ENCODE data around the gene TCTN3. TPM values are rescaled to one million over a fixed set of nuclear protein-coding genes. Genes with fewer than 3 reads are reported as not detected.
A peak's percentile ranks its signal among the peaks of the same experiment; 100 is the strongest.
"Not testable (repeated sequence)": the region's sequence is repeated elsewhere in the genome, so short reads cannot be mapped to it uniquely, and the experiment has no call there.

Gene TCTN3
- 16.8 and 19.5 TPM in 2 replicates for total RNA-seq

- Histone ChIP-seq H3K4me3 (ENCODE audit: low read depth, low read length) (peak within 1 kb of the TSS; percentile 81), H3K36me3 (ENCODE audit: control insufficient read depth, insufficient read depth, low read length) (peaks cover 2% of the 10 kb centered on the region), H3K27me3 (ENCODE audit: control insufficient read depth, insufficient read depth, low read length) (no peaks in the 10 kb centered on the region)
- TF ChIP-seq CTCF (IDR thresholded peaks at IDR 0.05; ENCODE audit: insufficient read depth, low read length, severe bottlenecking), result peak; percentile 97
- DNase-seq (ENCODE audit: low read depth) (peak; percentile 99), FAIRE-seq (peak; percentile 83)
These were observed at the start of gene TCTN3 for GRCh38 chr10:95693668-95694534. Gene TCTN3, minus strand, starts transcription at chr10:95693927. Its CDS starts 28 bp downstream, at chr10:95693899.

- Histone ChIP-seq H3K4me3 (ENCODE audit: low read depth, low read length) (no peak overlapping the region), H3K36me3 (ENCODE audit: control insufficient read depth, insufficient read depth, low read length) (no peaks in the 10 kb centered on the region), H3K27me3 (ENCODE audit: control insufficient read depth, insufficient read depth, low read length) (no peaks in the 10 kb centered on the region)
- no peak for TF ChIP-seq CTCF (IDR thresholded peaks at IDR 0.05; ENCODE audit: insufficient read depth, low read length, severe bottlenecking)
- no peak for DNase-seq (ENCODE audit: low read depth)
- FAIRE-seq, result no peak
These were observed 49.3 kb upstream of the TCTN3 start for GRCh38 chr10:95742962-95743535.

GRCh38 chr10:95742485-95742884 lies 48.8 kb upstream of the TCTN3 start:
- no peaks in the 10 kb centered on the region for H3K27me3 ChIP-seq (ENCODE audit: control insufficient read depth, insufficient read depth, low read length)
- TF ChIP-seq CTCF (IDR thresholded peaks at IDR 0.05; ENCODE audit: insufficient read depth, low read length, severe bottlenecking), result no peak
- DNase-seq (ENCODE audit: low read depth) (peak; percentile 31), FAIRE-seq (no peak)
- H3K4me3 ChIP-seq (ENCODE audit: low read depth, low read length), result no peak overlapping the region
- H3K36me3 ChIP-seq (ENCODE audit: control insufficient read depth, insufficient read depth, low read length), result no peaks in the 10 kb centered on the region

- no peaks in the 10 kb centered on the region for H3K27me3 ChIP-seq (ENCODE audit: control insufficient read depth, insufficient read depth, low read length)
- no peak overlapping the region for H3K4me3 ChIP-seq (ENCODE audit: low read depth, low read length)
- H3K36me3 ChIP-seq (ENCODE audit: control insufficient read depth, insufficient read depth, low read length), result no peaks in the 10 kb centered on the region
- DNase-seq (ENCODE audit: low read depth) (peak; percentile 44), FAIRE-seq (no peak)
- TF ChIP-seq CTCF (IDR thresholded peaks at IDR 0.05; ENCODE audit: insufficient read depth, low read length, severe bottlenecking), result peak; percentile 2
These were observed 48.2 kb upstream of the TCTN3 start for GRCh38 chr10:95741807-95742467.

- DNase-seq (ENCODE audit: low read depth), result no peak
- Histone ChIP-seq H3K36me3 (ENCODE audit: control insufficient read depth, insufficient read depth, low read length) (no peaks in the 10 kb centered on the region), H3K27me3 (ENCODE audit: control insufficient read depth, insufficient read depth, low read length) (no peaks in the 10 kb centered on the region), H3K4me3 (ENCODE audit: low read depth, low read length) (no peak overlapping the region)
- TF ChIP-seq CTCF (IDR thresholded peaks at IDR 0.05; ENCODE audit: insufficient read depth, low read length, severe bottlenecking), result no peak
- no peak for FAIRE-seq
These were observed 45.3 kb upstream of the TCTN3 start for GRCh38 chr10:95739056-95739455.

GRCh38 chr10:95732907-95733306 lies 39.2 kb upstream of the TCTN3 start:
- not testable (repeated sequence) for FAIRE-seq; H3K4me3 ChIP-seq (ENCODE audit: low read depth, low read length); DNase-seq (ENCODE audit: low read depth); H3K36me3 ChIP-seq (ENCODE audit: control insufficient read depth, insufficient read depth, low read length); H3K27me3 ChIP-seq (ENCODE audit: control insufficient read depth, insufficient read depth, low read length)
